ENCODE measurements around the gene IP6K2.

IP6K2 gene

DNA sequence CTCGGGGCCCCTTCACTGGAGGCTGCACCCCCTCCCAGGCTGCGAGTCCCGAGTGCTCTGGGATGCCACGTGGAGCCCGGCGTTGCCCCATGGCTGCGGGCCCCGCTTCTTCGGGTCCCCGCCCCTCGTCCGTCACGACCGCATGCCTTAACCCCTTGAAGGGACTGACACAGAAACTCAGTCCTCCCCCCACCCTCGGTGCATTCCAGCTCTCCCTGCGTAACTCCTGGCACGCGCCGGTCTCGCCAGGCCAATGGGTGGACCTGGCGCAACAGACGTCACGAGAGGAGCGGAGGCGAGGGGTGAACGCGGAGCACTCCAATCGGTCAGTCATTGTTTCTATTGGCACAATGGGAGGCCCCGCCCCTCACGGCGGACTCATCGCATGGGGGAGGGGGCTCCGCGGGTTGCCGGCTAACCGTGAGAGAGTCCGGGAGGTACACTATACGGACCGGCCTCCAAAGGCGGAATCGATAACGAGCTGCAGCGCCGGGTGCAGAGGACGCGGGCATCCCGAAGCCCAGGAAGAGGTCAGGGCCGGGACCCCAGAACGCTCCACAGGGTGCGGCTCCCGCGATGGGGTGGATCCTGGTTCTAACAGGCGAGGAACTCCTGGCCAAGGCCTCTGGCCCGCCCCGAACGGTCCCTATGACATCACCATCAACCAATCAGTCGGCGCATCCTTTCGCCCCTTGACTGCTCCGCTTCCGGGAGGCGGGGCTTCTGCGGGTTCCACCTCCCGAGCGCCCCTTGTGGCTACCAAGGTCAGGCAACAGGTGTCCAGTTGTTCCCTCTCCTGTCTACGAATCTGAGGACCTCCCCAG lies 53.3 kb downstream of the IP6K2 start:
- TF ChIP-seq, protein P1, sequence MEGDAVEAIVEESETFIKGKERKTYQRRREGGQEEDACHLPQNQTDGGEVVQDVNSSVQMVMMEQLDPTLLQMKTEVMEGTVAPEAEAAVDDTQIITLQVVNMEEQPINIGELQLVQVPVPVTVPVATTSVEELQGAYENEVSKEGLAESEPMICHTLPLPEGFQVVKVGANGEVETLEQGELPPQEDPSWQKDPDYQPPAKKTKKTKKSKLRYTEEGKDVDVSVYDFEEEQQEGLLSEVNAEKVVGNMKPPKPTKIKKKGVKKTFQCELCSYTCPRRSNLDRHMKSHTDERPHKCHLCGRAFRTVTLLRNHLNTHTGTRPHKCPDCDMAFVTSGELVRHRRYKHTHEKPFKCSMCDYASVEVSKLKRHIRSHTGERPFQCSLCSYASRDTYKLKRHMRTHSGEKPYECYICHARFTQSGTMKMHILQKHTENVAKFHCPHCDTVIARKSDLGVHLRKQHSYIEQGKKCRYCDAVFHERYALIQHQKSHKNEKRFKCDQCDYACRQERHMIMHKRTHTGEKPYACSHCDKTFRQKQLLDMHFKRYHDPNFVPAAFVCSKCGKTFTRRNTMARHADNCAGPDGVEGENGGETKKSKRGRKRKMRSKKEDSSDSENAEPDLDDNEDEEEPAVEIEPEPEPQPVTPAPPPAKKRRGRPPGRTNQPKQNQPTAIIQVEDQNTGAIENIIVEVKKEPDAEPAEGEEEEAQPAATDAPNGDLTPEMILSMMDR (IDR thresholded peaks at IDR 0.05; ENCODE audit: low read length, missing control alignments) = peak; percentile 82
- peak overlapping the region; percentile 67 for H3K4me3 ChIP-seq (replicated peaks; ENCODE audit: low read depth, low read length)
- DNase-seq (ENCODE audit: low read depth) = peak; percentile 98

DNA sequence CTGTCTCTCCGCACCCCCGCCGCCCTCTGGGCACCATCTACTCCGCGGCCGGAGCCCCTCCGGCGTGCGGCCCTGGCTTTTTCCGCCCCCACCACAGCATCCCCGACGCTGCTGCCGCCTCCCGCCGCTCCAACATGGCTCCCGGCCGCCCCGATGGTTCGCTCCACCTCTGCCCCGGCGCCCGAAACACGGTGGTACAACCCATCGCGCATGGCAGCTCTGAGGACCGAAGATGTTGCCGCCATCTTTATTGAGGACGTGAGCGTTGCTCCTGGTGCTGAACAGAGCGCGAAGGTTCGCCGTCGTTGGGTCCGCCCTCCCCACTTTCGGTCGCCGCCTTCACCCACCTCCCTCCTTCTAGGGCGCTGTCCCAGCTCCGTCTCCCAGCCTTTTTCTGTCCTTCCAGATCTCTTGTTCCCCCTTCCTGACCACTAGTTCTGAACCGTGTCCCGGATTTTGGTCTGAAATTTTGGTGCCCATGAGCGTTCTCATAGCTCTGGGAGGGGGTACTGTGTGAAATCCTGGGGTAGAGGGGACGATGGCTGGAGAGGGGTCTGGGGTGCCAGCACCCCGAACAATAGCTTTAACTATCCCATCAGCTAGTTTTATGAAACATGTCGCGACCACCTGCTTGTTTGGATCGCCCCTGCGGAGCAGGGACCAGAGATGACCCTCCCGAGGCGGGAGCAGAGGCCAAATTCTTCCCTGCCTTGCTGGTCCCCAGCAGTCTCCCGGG lies 54.1 kb downstream of the IP6K2 start, which contains the start of gene CELSR3:
TSS of gene CELSR3 (minus strand) at position 134 of the 736 bp plus-strand sequence. CDS start 252 bp downstream, outside the sequence.
- DNase-seq (ENCODE audit: low read depth) = peak; percentile 92
- peak within 1 kb of the TSS; percentile 67 for H3K4me3 ChIP-seq (replicated peaks; ENCODE audit: low read depth, low read length)
- TF ChIP-seq, protein P1 (IDR thresholded peaks at IDR 0.05; ENCODE audit: low read length, missing control alignments) = no peak

DNA sequence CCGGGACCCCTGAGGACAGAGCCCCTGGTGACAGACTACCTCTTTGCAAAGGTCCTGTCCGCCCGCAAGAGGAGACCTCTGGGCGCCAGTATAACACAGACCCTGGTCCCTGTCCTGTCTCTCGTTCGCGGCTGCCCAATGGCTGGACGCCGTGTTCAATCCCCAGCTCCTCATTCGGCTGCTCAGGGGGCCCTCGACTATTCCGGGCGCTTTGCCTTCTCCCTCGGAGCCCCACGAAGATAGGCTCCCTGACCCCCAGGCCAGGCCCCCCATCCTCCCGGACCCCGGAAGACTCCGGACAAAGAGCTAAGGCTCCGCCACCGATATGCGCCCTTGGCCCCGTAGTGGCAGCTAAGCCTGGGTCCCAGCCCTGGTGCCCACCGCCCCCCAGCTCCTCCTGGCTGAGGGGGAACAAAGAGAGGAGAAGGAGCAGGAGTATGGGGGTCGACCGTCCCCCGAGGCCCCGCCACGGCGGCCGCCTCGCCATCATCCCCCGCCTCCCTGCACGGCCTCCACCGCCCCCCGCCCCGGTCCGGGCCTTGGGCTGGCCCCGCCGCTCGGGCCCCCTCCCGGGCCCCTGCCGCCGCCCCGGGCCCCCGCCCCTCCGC lies 54.8 kb downstream of the IP6K2 start:
- TF ChIP-seq, protein P1 (IDR thresholded peaks at IDR 0.05; ENCODE audit: low read length, missing control alignments) = no peak
- peak overlapping the region; percentile 12 for H3K4me3 ChIP-seq (replicated peaks; ENCODE audit: low read depth, low read length)
- DNase-seq (ENCODE audit: low read depth) = no peak

DNA sequence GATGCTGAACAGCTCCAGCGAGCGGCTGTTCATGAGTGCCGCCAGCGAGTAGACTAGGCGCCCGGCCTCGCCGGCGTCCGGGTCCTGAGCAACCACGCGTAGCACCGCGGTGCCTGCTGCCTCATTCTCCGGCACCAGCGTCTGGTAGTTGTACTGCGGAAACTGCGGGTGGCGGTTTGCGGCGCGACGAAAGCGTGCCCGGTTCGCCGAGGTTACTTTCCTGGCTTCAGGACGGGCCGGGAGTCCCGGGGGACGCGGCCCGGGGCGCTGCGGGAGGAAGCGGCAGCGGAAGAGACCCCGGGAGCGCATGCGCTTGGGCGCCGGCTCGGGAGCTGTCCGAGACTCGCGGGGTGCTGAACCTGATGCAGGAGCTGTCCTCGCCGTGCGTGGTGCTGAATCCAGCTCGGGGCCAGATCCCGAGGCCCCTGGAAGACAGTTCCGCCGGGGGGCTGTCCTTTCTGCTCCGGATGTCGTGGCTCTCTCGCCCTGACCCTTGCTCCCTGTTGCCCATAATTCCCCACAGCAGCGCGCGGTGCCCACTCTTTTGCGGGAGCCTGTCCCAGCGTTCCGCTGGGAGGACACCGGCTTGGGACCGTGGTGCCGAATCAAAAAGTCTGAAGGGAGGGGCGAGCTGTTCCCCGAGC lies 55.4 kb downstream of the IP6K2 start:
- DNase-seq (ENCODE audit: low read depth) = peak; percentile 53
- TF ChIP-seq, protein P1 (IDR thresholded peaks at IDR 0.05; ENCODE audit: low read length, missing control alignments) = no peak
- peak overlapping the region; percentile 52 for H3K4me3 ChIP-seq (replicated peaks; ENCODE audit: low read depth, low read length)

DNA sequence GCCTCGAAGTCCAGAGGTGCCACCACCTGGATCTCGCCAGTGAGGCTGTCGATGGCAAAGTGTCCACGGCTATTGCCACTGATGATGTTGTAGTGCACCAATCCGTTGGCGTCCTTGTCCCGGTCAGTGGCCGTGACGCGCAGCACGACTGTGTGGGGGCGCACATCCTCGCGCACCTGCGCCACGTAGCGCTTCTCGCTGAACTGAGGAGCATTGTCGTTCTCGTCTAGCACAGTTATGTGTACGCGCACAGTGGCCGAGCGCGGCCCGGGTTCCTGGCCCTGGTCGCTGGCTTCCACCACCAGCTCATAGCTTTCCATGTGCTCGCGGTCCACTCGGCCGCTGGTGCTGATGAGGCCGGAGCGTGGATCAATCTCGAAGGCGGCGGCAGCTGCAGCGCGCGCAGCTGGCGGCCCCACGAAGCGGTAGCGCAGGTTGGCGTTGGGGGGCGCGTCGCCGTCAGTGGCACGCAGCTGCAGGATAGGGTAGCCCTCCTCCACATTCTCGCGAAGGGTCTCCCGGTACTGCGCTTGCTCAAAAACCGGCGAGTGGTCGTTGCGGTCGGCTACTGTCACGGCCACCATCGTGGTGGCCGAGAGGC lies 56.1 kb downstream of the IP6K2 start:
- TF ChIP-seq, protein P1 (IDR thresholded peaks at IDR 0.05; ENCODE audit: low read length, missing control alignments) = no peak
- H3K4me3 ChIP-seq (replicated peaks; ENCODE audit: low read depth, low read length) = no peak overlapping the region

DNA sequence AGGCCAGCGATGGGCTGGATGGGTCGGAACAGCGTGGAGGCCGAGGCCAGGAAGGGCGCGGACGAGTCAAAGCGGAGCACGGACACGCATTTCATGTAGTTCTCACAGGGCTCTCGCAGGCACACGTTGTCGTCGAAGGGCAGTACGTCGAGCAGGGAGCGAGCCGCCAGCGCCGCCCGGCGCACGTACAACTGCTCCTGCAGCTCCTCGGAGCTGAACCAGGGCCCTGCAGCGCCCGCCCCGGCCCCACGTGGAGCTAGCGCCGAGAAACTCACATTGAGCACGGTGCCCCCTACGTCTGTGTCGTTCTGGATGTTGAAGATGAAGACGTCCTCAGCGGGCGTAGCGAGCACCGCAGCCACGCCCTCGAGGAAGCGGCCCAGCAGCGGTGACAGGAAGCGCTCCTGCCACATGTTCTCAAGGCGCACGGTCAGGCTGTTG lies 60.2 kb downstream of the IP6K2 start:
- no peak for DNase-seq (ENCODE audit: low read depth)
- TF ChIP-seq, protein P1 (IDR thresholded peaks at IDR 0.05; ENCODE audit: low read length, missing control alignments) = no peak
- H3K4me3 ChIP-seq (replicated peaks; ENCODE audit: low read depth, low read length) = peak overlapping the region; percentile 46

More for the DNA sequence above, 56.1 kb downstream of the IP6K2 start:
- no peak for DNase-seq (ENCODE audit: low read depth)

Measured in fibroblast of pulmonary artery (primary cell).